Fibroblast of lung (primary cell): ENCODE results near the gene UROC1. TPM values are rescaled to one million over a fixed set of nuclear protein-coding genes. Genes with fewer than 3 reads are reported as not detected.

Source experiments
- DNase-seq, 2 donors: peaks; one replicate each; pipeline versions ENCODE4 v3.0.0 to v3.0.0-alpha.2; 2010; ENCODE audit warnings: low read depth in 2 of 2
- H2AFZ ChIP-seq: 2 replicates; pipeline ENCODE4 v1.5.1; 2012; ENCODE audit warnings: low read length, control low read depth, inconsistent platforms
- H3K27ac ChIP-seq: 2 replicates; pipeline ENCODE4 v1.5.1; 2011; ENCODE audit warnings: low read length, control low read depth; ENCODE audit not compliant: insufficient read depth
- H3K27me3 ChIP-seq: 2 replicates; pipeline ENCODE4 v1.5.1; 2011; ENCODE audit warnings: mild to moderate bottlenecking, low read length; ENCODE audit not compliant: control insufficient read depth, insufficient read depth
- H3K36me3 ChIP-seq: 2 replicates; pipeline ENCODE4 v1.5.1; 2011; ENCODE audit warnings: low read length; ENCODE audit not compliant: control insufficient read depth, insufficient read depth
- H3K4me1 ChIP-seq: 2 replicates; pipeline ENCODE4 v1.5.1; 2011; ENCODE audit warnings: low read length; ENCODE audit not compliant: control insufficient read depth, insufficient read depth; ENCODE audit errors: extremely low read depth
- H3K4me2 ChIP-seq: 2 replicates; pipeline ENCODE4 v1.5.1; 2011; ENCODE audit warnings: low read length, control low read depth; ENCODE audit not compliant: insufficient read depth; ENCODE audit errors: extremely low read depth
- H3K4me3 ChIP-seq, 4 experiments: fragments of 200-600 bp in 1 of 4; sonication (generic) in 1 of 4; replicated peaks in 1 of 4; 2 replicates each; pipeline ENCODE4 v1.5.1; 2011 to 2016; ENCODE audit warnings: low read length in 4 of 4, low read depth in 3 of 4, mild to moderate bottlenecking in 3 of 4, control low read depth in 2 of 4, inconsistent platforms in 1 of 4, mixed read lengths in 1 of 4; ENCODE audit not compliant: insufficient read depth in 1 of 4; ENCODE audit errors: control extremely low read depth in 1 of 4
- H3K79me2 ChIP-seq: 2 replicates; pipeline ENCODE4 v1.5.1; 2012; ENCODE audit warnings: mild to moderate bottlenecking, low read length, inconsistent platforms; ENCODE audit not compliant: control insufficient read depth, insufficient read depth
- H3K9ac ChIP-seq: 2 replicates; pipeline ENCODE4 v1.5.1; 2011; ENCODE audit warnings: mild to moderate bottlenecking, low read length, control low read depth; ENCODE audit not compliant: insufficient read depth
- H3K9me3 ChIP-seq: 2 replicates; pipeline ENCODE4 v1.5.1; 2012; ENCODE audit warnings: low read depth, low read length; ENCODE audit not compliant: control insufficient read depth, insufficient read depth
- H4K20me1 ChIP-seq: 2 replicates; pipeline ENCODE4 v1.5.1; 2011; ENCODE audit warnings: low read length; ENCODE audit not compliant: control insufficient read depth, insufficient read depth; ENCODE audit errors: extremely low read depth
- CTCF ChIP-seq, 2 donors: IDR thresholded peaks in 1 of 2; conservative IDR thresholded peaks in 1 of 2; 1 replicate in 1 of 2; 2 replicates in 1 of 2; pipeline ENCODE4 v1.5.1; 2011 to 2012; ENCODE audit warnings: low read length in 2 of 2, control low read depth in 1 of 2, inconsistent platforms in 1 of 2, low read depth in 1 of 2, mild to moderate bottlenecking in 1 of 2
- EZH2 ChIP-seq: IDR thresholded peaks from 2 replicates; pipeline ENCODE4 v1.5.1; 2012; ENCODE audit warnings: low read length, control low read depth, mild to moderate bottlenecking; ENCODE audit errors: missing control alignments
- polyA plus RNA-seq, 2 donors: library from polyadenylated mRNA; depleted of rRNA in 1 of 2; stranded (reverse) in 1 of 2; unstranded in 1 of 2; fragments of >200 nt; gene quantifications; 2 replicates each; pipeline ENCODE4 v1.2.1, GENCODE V29; 2011 to 2012; ENCODE audit warnings: missing spikeins in 1 of 2
- total RNA-seq: library from RNA; depleted of rRNA; stranded (reverse); fragments of >200 nt; gene quantifications from 2 replicates; pipeline ENCODE4 v1.2.1, GENCODE V29; 2014

Gene UROC1
- total and polyA plus RNA-seq, 2 donors (not counting 1 experiment from before 2014, with no cell fraction given) = not detected

GRCh38 chr3:126450219-126450618, 67.4 kb downstream of the UROC1 start:
- DNase-seq = no peak
- Histone ChIP-seq H3K9me3 (no peaks in the 10 kb centered on the region), H3K4me1 (peaks cover 6% of the 10 kb centered on the region), H3K36me3 (peaks cover 4% of the 10 kb centered on the region), H2AFZ (no peak overlapping the region), H3K9ac (no peak overlapping the region), H3K79me2 (no peaks in the 10 kb centered on the region), H4K20me1 (no peaks in the 10 kb centered on the region), H3K27me3 (no peaks in the 10 kb centered on the region), H3K4me2 (no peak overlapping the region), H3K4me3 (no peak overlapping the region), H3K27ac (no peak overlapping the region)
- TF ChIP-seq CTCF (conservative IDR thresholded peaks at IDR 0.05 in 1 of 2, IDR thresholded peaks at IDR 0.05 in 1 of 2; ENCODE audit: low read depth in 1 of 2, low read length in 2 of 2) (no peak), EZH2 (no peak)

- H3K27me3 ChIP-seq = no peaks in the 10 kb centered on the region
- no peak overlapping the region for H3K9ac ChIP-seq
- no peak overlapping the region for H2AFZ ChIP-seq
- H3K4me2 ChIP-seq = no peak overlapping the region
- no peaks in the 10 kb centered on the region for H4K20me1 ChIP-seq
- H3K27ac ChIP-seq = no peak overlapping the region
- H3K9me3 ChIP-seq = no peaks in the 10 kb centered on the region
- H3K36me3 ChIP-seq = peaks cover 4% of the 10 kb centered on the region
- peaks cover 6% of the 10 kb centered on the region for H3K4me1 ChIP-seq
- no peak for TF ChIP-seq CTCF (conservative IDR thresholded peaks at IDR 0.05 in 1 of 2, IDR thresholded peaks at IDR 0.05 in 1 of 2; ENCODE audit: low read depth in 1 of 2, low read length in 2 of 2)
- no peak for TF ChIP-seq EZH2
- no peak overlapping the region for H3K4me3 ChIP-seq
- DNase-seq = no peak
- H3K79me2 ChIP-seq = no peaks in the 10 kb centered on the region
Observed at GRCh38 chr3:126449621-126450051, 67.9 kb downstream of the UROC1 start.

- Histone ChIP-seq H3K36me3 (peaks cover 4% of the 10 kb centered on the region), H3K79me2 (no peaks in the 10 kb centered on the region), H3K27me3 (no peaks in the 10 kb centered on the region), H3K9ac (no peak overlapping the region), H3K27ac (no peak overlapping the region), H3K4me1 (peaks cover 6% of the 10 kb centered on the region), H3K9me3 (no peaks in the 10 kb centered on the region), H3K4me3 (no peak overlapping the region), H3K4me2 (no peak overlapping the region), H4K20me1 (no peaks in the 10 kb centered on the region), H2AFZ (no peak overlapping the region)
- no peak for TF ChIP-seq CTCF (conservative IDR thresholded peaks at IDR 0.05 in 1 of 2, IDR thresholded peaks at IDR 0.05 in 1 of 2; ENCODE audit: low read depth in 1 of 2, low read length in 2 of 2)
- TF ChIP-seq EZH2 = no peak
- DNase-seq = no peak
Observed at GRCh38 chr3:126448893-126449180, 68.7 kb downstream of the UROC1 start.
